Sciatic nerve (tissue), 2 donors: ENCODE results near the gene PARN. TPM values are rescaled to one million over a fixed set of nuclear protein-coding genes. Genes with fewer than 3 reads are reported as not detected.
"Not testable (repeated sequence)": the region's sequence is repeated elsewhere in the genome, so short reads cannot be mapped to it uniquely, and the experiment has no call there.

Experiments used
- ATAC-seq: fragments of 200-7000 bp; cut with Tn5 transposase; one replicate; pipeline ENCODE4 v1.9.1; 2020; ENCODE audit warnings: mild to moderate bottlenecking, moderate library complexity
- DNase-seq: peaks from one replicate; pipeline ENCODE4 v3.0.0-alpha.2; 2020; ENCODE audit warnings: low spot score
- intact Hi-C: fragments of 100-400 bp; cut with DNase I; formaldehyde crosslinking; loops from one replicate; pipeline ENCODE4 v1.14.2; 2022
- total RNA-seq: library from RNA; stranded (reverse); fragmentation: NEBNext Ultra II Directional; extraction: Animal tissue kit (Norgen Biotek cat#: 25700); gene quantifications from one replicate; pipeline ENCODE4 v1.2.1, GENCODE V29; 2021
- donor health status: DM: no; HTN: no; CAD: no.
- donor health status: DM: no; HTN: no; CAD: no.

The PARN gene
- total RNA-seq, 1 donor from 2014 or later: 31.6 TPM

DNA sequence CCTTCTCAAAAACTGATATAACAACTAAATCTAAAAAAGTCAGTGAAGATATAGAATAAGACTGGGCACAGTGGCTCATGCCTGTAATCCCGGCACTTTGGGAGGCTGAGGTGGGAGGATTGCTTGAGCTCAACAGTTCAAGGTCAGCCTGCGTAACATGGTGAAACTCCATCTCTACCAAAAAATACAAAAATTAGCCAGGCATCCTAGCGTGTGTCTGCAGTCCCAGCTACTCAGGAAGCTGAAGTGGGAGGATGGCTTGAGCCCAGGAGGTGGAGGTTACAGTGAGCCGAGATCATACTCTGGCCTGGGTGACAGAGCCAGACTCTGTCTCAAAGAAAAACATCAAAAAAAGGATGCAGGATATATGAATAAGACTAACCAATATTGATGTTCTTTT, 85.2 kb downstream of the PARN start:
- intact Hi-C loops, ATAC-seq, DNase-seq: not testable (repeated sequence)

DNA sequence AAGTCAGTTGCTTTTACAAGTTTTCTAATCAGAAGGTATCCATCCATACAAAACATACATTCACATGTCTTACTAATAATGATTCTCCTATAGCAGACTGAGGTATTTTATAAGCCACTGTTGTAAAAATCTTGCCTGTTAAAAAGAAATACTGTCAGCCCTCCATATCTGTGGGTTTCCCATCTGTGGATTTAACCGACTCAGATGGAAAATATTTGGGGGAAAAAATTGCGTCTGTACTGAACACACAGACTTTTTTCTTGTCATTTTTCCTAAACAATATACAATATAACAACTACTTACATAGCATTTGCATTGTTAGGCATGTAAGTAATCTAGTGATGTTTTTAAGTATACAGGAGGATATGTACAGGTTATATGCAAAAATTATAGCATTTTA, 90.4 kb downstream of the PARN start:
- intact Hi-C loops: loop anchor here (10.0 kb wide), 1 partner anchor 255 kb away; no protein-coding TSS in a partner anchor
- ATAC-seq: no peak
- no peak for DNase-seq

DNA sequence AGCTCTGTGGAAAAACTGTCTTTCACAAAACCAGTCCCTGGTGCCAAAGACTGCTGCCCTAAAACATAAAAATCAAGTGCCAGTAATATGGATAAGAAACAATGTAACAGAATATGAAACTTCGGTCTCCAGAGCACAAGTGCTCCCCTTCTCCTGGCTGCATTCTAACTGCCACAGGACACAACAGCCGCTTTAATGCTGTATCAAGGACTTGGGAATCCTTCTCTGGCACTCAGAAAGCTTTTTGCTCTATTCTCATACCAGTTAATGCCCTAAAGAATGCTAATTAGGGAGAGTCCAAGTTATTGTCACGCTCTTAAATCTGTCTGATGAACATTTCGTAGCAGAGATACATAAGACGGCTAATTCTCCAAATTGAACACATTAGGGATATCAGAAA, 90.9 kb downstream of the PARN start:
- intact Hi-C loops: loop anchor here (10.0 kb wide), 1 partner anchor 254 kb away; no protein-coding TSS in a partner anchor
- no peak for ATAC-seq
- no peak for DNase-seq

DNA sequence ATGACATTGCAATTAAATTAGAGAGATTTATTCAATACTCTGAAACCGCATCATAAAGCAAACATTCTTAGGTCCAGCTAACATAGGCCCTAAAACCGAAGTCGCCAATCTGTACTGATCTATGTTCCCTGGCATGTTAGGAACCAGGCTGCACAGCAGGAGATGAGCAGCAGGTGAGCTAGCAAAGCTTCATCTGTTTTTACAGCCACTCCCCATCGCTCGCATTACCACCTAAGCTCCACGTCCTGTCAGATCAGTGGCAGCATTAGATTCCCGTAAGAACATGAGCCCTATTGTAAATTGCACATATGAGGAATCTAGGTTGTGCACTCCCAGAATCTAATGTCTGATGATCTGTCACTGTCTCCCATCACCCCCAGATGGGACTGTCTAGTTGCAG, 91.5 kb downstream of the PARN start:
- no peak for DNase-seq
- intact Hi-C loops: loop anchor here (10.0 kb wide), 1 partner anchor 254 kb away; no protein-coding TSS in a partner anchor
- ATAC-seq: no peak

DNA sequence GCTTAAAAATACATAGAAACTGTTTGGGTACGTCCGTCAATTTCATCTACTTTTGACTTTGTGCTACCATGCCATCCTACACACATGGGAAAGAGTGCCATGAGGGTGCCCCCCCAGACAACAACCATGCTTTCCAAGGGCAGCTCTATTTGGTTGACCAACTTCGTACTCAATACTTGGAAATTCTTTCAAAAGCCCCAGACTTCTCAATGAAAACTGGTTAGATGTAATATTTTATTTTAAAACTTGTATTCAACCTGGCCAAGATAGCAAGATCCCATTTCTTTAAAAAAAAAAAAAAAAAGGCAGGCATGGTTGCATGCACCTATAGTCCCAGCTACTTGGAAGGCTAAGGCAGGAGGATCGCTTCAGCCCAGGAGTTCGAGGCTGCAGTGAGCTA, 98.4 kb downstream of the PARN start:
- intact Hi-C loops: loop anchor here (5.0 to 10.0 kb wide), 2 partner anchors 247 to 284 kb away; no protein-coding TSS in a partner anchor
- no peak for ATAC-seq
- DNase-seq: no peak

DNA sequence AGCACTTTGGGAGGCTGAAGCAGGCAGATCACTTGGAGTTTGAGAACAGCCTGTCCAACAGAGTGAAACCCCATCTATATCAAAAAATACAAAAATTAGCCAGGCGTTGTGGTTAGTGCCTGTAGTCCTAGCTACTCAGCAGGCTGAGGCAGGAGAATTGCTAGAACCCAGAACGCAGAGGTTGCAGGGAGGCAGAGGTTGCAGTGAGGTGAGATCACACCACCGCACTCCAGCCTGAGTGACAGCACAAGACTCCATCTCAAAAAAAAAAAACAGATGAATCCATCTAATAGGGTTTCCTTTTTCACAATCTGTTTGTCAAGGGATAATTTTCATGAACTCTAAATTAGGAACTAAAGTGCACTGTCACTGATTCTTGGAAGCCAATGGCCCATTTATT, 99.0 kb downstream of the PARN start:
- intact Hi-C loops: loop anchor here (5.0 to 10.0 kb wide), 2 partner anchors 246 to 284 kb away; no protein-coding TSS in a partner anchor
- DNase-seq (no peak), ATAC-seq (no peak)

DNA sequence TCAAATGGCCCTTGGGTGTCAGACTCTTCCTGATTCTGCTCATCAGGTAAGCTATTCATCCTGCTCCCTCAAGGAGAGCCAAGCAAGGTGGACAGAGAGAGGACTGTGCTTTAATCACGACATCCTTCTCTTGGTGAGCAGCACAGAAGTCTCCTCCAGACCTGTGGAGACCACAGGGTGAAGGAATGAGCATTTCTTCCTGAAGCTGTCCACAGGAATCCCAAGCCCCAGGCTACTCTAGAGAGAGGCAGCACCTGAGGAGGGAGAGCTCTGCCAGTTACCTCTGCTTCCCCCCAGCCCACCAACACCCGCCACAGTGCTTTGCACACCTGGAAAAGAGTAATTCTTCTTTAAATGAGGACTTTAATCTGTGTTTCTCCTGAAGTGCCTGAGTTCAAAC, 100.0 kb downstream of the PARN start:
- intact Hi-C loops: loop anchor here (5.0 to 10.0 kb wide), 2 partner anchors 245 to 283 kb away; no protein-coding TSS in a partner anchor
- DNase-seq (no peak), ATAC-seq (no peak)

DNA sequence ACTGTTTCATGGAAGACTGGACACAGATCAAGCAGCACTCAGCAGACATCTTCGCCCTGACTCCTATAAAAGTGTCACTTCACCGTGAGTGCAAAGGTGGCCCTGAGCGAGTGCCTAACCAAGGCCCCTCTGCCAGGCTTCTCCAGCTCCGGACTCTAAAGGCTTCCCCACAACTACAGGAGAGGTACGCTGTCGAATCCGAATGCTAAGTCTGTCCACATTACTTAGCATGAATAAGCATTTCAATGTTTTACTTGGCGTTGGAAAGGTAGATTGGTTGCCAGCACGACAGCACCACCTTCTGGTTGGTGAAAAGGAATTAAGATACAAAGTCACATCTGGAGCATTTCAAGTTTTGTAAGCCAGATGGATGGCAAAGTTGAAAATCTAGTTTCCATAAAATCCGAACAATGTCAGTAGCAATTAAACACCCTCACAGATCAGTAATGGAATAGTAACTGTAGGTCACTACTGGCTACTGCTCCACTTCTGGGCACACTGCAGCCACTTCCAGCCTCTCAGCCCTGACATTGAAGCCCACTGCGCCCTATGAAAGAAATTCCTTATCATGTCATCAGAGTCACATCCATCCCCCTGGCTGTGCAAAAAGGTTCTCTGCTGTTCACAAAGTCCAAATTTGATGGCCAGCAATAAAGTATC, 100.9 kb downstream of the PARN start:
- intact Hi-C loops: loop anchor here (5.0 kb wide), 1 partner anchor 1702 kb away; no protein-coding TSS in a partner anchor
- ATAC-seq (peak; percentile 88), DNase-seq (peak; percentile 82)

DNA sequence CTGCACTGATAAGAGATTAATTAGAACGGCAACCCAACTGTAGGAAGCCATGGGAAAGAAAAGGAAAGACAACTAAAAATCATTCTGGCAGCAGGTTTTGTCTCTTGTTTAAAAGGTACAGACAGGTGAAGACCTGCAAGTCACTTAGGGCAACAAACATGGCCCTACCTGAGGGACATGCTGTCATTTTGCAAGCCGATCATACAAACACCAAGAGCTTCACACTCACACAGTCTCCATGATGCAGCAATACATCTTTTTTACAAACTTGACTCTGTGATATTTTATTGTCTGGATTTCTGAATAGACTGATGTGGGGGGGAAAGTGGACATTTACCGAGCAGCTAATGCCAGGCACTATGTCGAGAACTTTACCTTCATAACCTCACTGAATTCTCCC, 101.8 kb downstream of the PARN start:
- intact Hi-C loops: loop anchor here (5.0 kb wide), 1 partner anchor 1701 kb away; no protein-coding TSS in a partner anchor
- ATAC-seq: no peak
- no peak for DNase-seq

DNA sequence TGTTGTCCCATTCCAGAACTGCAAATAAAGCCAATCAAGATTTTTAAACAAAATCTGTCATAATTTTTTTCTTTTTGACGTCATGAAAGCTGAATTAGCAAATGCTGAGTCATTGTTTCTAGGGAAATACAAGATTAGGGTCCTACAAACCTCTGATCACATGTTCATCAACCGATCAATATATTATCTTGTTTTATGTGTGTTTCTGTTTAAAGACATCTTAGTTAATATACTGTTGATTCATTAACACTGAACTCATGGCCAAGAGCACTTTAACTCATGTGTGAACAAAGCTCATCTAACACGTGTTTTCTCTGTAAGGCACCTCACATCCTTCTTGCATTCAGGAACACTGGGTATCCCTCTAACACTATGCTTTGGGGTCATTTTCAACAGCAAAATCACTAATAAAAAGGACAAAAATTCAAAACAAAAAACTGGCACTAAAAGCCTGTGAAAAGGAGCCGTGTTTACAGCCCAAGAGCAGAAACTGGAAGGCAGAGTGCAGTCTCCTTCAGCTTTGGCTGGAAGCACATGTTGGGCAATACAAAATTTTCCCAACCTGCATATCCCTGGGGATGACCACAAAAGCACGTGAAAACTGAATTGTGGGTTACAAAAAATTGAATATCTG, 102.5 kb downstream of the PARN start:
- ATAC-seq: peak; percentile 95
- DNase-seq: no peak
- intact Hi-C loops: loop anchor here (5.0 kb wide), 1 partner anchor 1700 kb away; no protein-coding TSS in a partner anchor

DNA sequence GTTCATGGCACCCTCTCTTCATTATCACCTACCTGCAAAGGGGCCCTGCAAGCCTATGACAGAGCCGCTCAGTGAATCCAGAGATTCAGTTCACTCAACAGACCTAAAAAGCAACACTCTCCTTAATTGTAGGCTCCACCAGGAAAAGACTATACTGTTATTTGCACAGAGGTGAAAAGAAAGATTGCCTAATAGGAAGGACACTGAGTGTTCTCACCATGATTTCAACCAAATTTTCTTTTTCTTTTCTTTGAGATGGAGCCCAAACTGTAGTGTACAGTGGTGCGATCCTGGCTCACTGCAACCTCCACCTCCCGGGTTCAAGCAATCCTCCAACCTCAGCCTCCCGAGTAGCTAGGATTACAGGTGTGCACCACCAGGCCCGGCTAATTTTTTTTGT, 104.5 kb downstream of the PARN start:
- intact Hi-C loops: loop anchor here (5.0 kb wide), 1 partner anchor 1698 kb away; no protein-coding TSS in a partner anchor
- no peak for DNase-seq
- ATAC-seq: no peak

DNA sequence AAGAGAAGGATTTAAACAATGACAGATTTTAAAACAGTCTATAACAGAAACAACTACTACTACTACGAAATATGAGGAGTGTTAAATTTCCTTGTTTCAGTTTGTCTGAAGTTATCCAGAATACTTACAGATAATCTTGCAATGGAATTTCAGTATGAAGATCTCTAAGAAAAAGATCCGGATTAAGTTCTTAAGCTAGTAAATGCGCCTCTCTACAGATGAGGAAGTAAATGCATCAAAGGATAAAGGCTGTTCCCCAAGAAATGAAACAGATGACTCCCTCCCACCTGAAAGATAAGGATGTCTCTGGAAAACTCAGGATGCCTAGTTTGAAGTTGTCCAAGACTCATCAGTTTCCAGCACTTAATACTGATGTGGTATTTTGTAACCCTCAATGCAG, 105.1 kb downstream of the PARN start:
- intact Hi-C loops: loop anchor here (5.0 kb wide), 1 partner anchor 1698 kb away; no protein-coding TSS in a partner anchor

DNA sequence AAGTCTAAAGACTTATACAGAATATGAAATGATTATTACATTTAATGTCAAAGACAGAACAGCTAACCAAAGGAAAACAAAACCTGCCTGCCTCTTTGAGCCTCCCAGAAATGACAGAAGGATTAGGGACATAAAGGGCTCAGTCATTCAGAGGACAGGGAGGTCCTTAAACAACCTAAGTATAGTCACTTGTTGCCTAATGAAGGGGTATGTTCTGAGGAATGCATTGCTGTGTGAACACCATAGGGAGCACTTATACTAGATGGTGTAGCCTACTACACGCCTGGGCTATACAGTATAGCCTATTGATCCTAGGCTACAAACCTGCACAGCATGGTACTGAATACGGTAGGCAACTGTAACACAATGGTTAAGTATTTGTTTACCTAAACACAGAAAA, 106.4 kb downstream of the PARN start:
- intact Hi-C loops: no loop called here
- DNase-seq (no peak), ATAC-seq (no peak)

More for the DNA sequence above, 105.1 kb downstream of the PARN start:
- ATAC-seq (no peak), DNase-seq (no peak)

DNA sequence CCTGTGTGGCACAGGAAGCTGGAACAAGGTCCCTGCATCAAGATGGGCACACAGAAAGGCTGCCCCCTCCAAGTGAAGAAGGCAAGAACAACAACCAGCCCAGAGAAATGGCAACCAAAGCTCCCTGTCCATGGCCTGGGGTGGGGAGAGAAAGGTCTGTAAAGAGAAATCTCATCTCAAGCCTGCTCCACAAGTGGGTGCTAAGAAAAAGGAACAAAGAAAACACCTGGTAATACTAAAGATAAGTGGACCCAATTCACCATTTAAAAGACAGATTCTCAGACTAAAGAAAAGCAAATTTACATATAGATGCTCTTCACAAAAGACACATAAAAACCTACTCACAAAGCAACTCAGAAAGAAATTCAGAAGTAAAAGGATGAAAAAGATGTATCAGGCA, 107.4 kb downstream of the PARN start:
- DNase-seq (no peak), ATAC-seq (no peak)
- intact Hi-C loops: no loop called here

DNA sequence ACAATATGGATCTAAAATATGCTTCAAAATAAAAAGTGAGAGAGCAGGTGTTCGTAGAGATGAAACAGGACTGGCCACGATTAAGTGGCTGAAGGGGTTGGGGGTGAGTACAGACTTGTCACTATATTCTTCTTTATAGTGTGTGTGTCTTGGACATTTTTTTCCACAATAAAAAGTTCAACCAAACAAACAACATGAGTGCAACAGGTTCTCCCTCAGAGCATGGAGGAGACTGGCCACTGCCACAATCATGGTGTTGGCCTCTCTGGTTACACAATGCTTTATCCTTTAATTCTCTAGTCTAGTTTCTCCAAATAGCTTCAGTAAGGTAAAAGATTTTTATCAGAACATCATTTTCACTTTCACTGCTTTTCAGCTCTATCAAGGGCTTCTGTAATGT, 109.3 kb downstream of the PARN start:
- DNase-seq (no peak), ATAC-seq (no peak)
- intact Hi-C loops: no loop called here

DNA sequence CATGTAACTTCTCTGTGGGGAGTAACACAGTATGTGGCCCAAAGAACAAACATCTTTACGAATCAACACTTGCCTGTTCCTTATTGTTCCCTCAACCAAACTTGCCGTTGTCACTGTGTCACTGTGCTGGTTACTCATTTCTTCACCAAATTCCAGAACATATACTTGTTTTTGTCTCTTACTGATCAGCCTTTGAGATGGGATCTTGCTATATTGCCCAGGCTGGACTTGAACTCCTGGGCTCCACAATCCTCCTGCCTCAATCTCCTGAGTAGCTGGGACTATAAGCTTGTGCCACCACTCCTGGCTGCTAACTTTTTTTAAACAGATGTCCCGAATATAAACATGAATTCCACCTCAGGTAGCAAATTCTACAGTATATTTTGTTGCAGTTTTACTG, 115.1 kb downstream of the PARN start:
- no peak for DNase-seq
- intact Hi-C loops: no loop called here
- no peak for ATAC-seq

DNA sequence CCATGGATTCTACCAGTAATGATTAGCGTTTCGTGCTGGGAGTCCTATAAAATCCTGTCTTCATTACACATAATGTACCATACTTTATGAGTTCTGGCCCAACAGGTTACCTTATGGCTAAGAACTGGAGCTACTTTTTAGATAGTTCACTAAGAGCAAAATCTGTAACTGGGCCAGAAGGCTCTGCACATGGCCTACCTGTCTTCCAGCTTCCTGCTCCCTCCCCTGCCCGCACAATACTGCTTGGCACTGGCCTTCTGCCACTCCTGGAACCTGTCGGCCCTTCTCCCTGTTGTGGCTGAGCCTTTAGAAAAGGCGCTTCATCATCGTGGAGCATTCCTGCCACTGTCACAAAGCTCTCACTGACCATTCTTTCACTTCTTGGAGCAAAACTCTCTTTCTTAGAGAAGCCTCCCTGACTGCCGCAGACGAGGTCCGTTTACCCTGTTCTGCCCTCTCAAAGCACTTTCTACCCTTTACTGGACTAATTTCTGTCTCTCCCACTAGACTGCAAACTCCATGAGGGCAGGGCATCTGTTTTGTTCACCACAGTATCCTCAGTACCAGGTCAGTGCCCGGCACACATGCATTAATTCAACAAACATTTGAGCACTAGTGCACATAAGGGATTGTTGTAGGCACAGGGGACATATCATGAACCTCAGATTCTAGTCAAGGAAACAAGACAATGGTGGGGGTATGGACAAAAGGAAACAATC, 116.5 kb downstream of the PARN start:
- DNase-seq (no peak), ATAC-seq (no peak)
- intact Hi-C loops: no loop called here

DNA sequence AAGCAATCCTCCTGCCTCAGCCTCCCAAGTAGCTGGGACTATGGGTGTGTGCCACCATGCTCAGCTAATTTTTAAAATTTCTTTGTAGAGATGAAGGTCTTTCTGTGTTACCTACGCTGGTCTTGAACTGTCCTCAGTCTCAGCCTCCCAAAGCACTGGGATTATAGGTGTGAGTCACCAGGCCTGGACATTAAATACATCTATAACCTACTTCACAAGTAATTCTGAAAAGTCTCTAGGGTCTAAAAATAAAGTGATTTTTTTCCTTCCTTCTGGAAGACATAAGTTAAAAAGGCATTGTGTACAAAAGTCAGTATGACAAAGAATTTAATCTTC, 118.3 kb downstream of the PARN start:
- intact Hi-C loops: no loop called here
- DNase-seq: no peak
- ATAC-seq: no peak

DNA sequence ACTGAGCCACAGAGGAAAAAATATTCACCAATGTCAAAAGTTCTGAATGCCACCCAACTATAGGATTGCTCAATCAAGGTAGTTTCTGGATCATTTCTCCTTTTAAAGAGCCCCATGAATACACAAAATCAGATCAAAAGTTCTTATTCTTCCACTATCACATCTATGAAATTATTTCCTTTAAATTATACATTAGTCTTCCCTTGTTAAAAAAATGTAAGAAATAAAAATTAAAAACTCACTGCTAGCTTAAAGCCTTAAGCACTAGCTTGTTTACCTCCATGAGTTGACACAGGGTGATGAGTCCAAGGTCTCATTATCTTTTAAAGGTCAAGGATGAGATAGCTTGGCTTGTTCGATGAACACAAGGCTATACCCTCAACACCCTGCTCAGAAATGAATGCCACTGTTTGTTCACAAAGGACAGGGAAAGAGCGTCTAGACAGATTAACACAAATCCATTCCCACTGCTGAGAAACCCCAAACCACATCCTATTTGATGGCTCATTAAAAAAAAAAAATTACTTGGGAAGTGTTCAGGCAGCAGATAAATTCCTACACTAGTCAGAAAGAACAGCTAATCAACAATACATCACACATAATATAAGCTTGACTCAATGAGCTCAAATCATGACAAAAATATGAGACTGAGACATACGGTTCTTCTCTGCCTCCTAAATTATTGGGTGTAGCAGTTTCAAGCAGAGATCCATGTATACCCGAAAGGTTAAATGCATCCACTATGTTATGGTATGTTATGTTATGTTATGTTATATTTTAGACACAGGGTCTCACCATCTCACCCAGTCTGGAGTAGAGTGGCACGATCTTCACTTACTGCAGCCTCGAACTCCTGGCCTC, 118.9 kb downstream of the PARN start:
- DNase-seq (no peak), ATAC-seq (no peak)
- intact Hi-C loops: no loop called here
